Activated B cell treated with CpG ODN at 0.5 μM for 24 hours (primary cell): ENCODE data around the gene SOX18. TPM values are rescaled to one million over a fixed set of nuclear protein-coding genes. Genes with fewer than 3 reads are reported as not detected.

Experiments
- ATAC-seq: fragments of 200-7000 bp; cut with Tn5 transposase; one replicate; pipeline ENCODE4 v1.10.0; 2021; ENCODE audit warnings: low read depth, mild to moderate bottlenecking, moderate library complexity
- CTCF ChIA-PET: fragments of 350-600 bp; sonication (Branson Sonifier 250); formaldehyde crosslinking; loops from one replicate; lab custom pipeline; 2021; ENCODE audit warnings: antibody characterized with exemption; lab: Charles Lee
- POLR2A ChIA-PET: fragments of 350-600 bp; sonication (Branson Sonifier 250); formaldehyde crosslinking; loops from one replicate; lab custom pipeline; 2021; ENCODE audit warnings: antibody characterized with exemption; lab: Charles Lee
- DNase-seq: peaks from one replicate; pipeline ENCODE4 v3.0.0; 2022
- H3K27ac Mint-ChIP-seq: one replicate; pipeline ENCODE4 v1.8.0; 2020; ENCODE audit warnings: mixed read lengths
- H3K27me3 Mint-ChIP-seq: one replicate; pipeline ENCODE4 v1.8.0; 2021; ENCODE audit warnings: mixed read lengths
- H3K36me3 Mint-ChIP-seq: one replicate; pipeline ENCODE4 v1.8.0; 2021; ENCODE audit warnings: low read depth, mixed read lengths
- H3K4me1 Mint-ChIP-seq: one replicate; pipeline ENCODE4 v1.8.0; 2021; ENCODE audit warnings: mixed read lengths
- H3K4me3 Mint-ChIP-seq: one replicate; pipeline ENCODE4 v1.8.0; 2020; ENCODE audit warnings: mild to moderate bottlenecking, mixed read lengths
- H3K9me3 Mint-ChIP-seq: one replicate; pipeline ENCODE4 v1.8.0; 2020; ENCODE audit warnings: mixed read lengths
- intact Hi-C: fragments of 100-400 bp; cut with micrococcal nuclease; formaldehyde crosslinking; loops from one replicate; pipeline ENCODE4 v1.15.1; 2024
- total RNA-seq: library from RNA; stranded (reverse); gene quantifications from 2 replicates; pipeline ENCODE4 v1.2.3, GENCODE V29; 2022
- TF ChIP-seq, protein P1 (sequence below): fragments of 200-600 bp; IDR thresholded peaks from one replicate; pipeline ENCODE4 v1.8.0; 2022; ENCODE audit warnings: antibody characterized with exemption, mild to moderate bottlenecking

Gene SOX18
- total RNA-seq, 1 donor from 2014 or later = not detected

- POLR2A ChIA-PET = interaction anchor here (1.0 kb wide), 1 partner anchor 11 kb away, joined by 10 read pairs; no protein-coding TSS in a partner anchor
- H3K9me3 Mint-ChIP-seq = no peaks in the 10 kb centered on the region
- CTCF ChIA-PET = interaction anchor here (1.0 kb wide), 1 partner anchor 12 kb away, joined by 6 read pairs; the partner anchor contains the start of gene TCEA2
- peaks cover 6% of the 10 kb centered on the region for H3K4me1 Mint-ChIP-seq
- intact Hi-C loops = no loop called here
- no peaks in the 10 kb centered on the region for H3K36me3 Mint-ChIP-seq
- peaks cover 44% of the 10 kb centered on the region for H3K27me3 Mint-ChIP-seq
- DNase-seq (no peak), ATAC-seq (no peak)
- H3K4me3 Mint-ChIP-seq = no peak overlapping the region
- TF ChIP-seq, protein P1, sequence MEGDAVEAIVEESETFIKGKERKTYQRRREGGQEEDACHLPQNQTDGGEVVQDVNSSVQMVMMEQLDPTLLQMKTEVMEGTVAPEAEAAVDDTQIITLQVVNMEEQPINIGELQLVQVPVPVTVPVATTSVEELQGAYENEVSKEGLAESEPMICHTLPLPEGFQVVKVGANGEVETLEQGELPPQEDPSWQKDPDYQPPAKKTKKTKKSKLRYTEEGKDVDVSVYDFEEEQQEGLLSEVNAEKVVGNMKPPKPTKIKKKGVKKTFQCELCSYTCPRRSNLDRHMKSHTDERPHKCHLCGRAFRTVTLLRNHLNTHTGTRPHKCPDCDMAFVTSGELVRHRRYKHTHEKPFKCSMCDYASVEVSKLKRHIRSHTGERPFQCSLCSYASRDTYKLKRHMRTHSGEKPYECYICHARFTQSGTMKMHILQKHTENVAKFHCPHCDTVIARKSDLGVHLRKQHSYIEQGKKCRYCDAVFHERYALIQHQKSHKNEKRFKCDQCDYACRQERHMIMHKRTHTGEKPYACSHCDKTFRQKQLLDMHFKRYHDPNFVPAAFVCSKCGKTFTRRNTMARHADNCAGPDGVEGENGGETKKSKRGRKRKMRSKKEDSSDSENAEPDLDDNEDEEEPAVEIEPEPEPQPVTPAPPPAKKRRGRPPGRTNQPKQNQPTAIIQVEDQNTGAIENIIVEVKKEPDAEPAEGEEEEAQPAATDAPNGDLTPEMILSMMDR = no peak
- H3K27ac Mint-ChIP-seq = no peak overlapping the region
These were observed 1.0 kb upstream of the SOX18 start for GRCh38 chr20:64050261-64051032.

DNA sequence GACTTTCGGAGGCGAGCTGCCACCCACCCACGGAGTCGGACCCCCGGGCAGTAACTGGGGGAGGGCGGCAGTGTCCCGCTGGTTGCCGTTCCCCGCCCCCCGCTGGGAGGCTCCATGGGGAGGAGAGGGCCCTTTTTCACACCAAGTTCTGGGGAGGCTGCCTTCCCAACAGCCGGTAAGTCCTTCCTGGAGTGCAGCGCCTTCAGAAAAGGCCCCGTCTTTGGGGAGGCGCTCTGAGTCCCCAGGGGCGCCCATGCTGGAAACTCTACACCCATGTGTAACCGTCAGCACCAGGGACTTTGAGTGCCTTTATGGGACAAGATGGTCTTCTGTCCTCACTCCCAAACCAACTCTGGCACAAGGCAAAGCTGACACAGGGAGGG, 430 bp upstream of the SOX18 start:
- ChIA-PET POLR2A (interaction anchor here (1.0 kb wide), 1 partner anchor 11 kb away, joined by 10 read pairs; no protein-coding TSS in a partner anchor), CTCF (interaction anchor here (1.0 kb wide), 1 partner anchor 13 kb away, joined by 6 read pairs; the partner anchor contains the start of gene TCEA2)
- no peaks in the 10 kb centered on the region for H3K9me3 Mint-ChIP-seq
- no peak for DNase-seq
- no peak for ATAC-seq
- no peak overlapping the region for H3K27ac Mint-ChIP-seq
- H3K36me3 Mint-ChIP-seq = no peaks in the 10 kb centered on the region
- TF ChIP-seq, protein P1 = no peak
- peaks cover 41% of the 10 kb centered on the region for H3K27me3 Mint-ChIP-seq
- H3K4me3 Mint-ChIP-seq = peak overlapping the region; percentile 35
- peaks cover 6% of the 10 kb centered on the region for H3K4me1 Mint-ChIP-seq
- intact Hi-C loops = no loop called here

GRCh38 chr20:64048402-64049044, 916 bp downstream of the SOX18 start:
- TF ChIP-seq, protein P1 = no peak
- H3K4me3 Mint-ChIP-seq = no peak overlapping the region
- DNase-seq = no peak
- H3K4me1 Mint-ChIP-seq = peaks cover 6% of the 10 kb centered on the region
- H3K9me3 Mint-ChIP-seq = no peaks in the 10 kb centered on the region
- intact Hi-C loops = no loop called here
- ATAC-seq = no peak
- ChIA-PET CTCF (no interaction called here), POLR2A (no interaction called here)
- peaks cover 35% of the 10 kb centered on the region for H3K27me3 Mint-ChIP-seq
- H3K27ac Mint-ChIP-seq = no peak overlapping the region
- H3K36me3 Mint-ChIP-seq = no peaks in the 10 kb centered on the region

DNA sequence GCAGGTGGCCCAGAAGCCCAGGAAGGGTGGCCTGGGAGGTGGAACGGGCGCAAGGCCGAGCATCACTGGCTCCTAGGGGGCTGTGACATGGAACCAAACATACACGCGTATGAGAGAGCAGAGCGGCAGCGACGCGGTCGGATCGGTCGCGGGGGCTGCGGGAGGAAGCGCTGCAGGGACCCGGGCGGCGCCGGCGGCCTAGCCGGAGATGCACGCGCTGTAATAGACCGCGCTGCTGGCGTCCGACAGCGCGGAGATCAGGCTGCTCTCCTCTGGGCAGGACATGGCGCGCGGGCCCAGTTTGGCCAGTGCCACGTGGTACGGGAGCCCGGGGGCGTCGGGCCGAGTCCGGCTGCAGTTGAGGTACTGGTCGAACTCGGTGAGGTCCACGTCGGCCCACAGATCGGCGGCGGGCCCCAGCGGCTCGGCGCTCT, 1.5 kb downstream of the SOX18 start:
- TF ChIP-seq, protein P1 = no peak
- no peaks in the 10 kb centered on the region for H3K9me3 Mint-ChIP-seq
- ChIA-PET CTCF (no interaction called here), POLR2A (no interaction called here)
- H3K27me3 Mint-ChIP-seq = peaks cover 30% of the 10 kb centered on the region
- H3K4me3 Mint-ChIP-seq = no peak overlapping the region
- H3K27ac Mint-ChIP-seq = no peak overlapping the region
- intact Hi-C loops = no loop called here
- ATAC-seq (no peak), DNase-seq (no peak)
- H3K4me1 Mint-ChIP-seq = peaks cover 6% of the 10 kb centered on the region
- H3K36me3 Mint-ChIP-seq = no peaks in the 10 kb centered on the region

- POLR2A ChIA-PET = no interaction called here
- Mint-ChIP-seq H3K9me3 (no peaks in the 10 kb centered on the region), H3K4me3 (no peak overlapping the region), H3K27ac (no peak overlapping the region), H3K27me3 (peaks cover 26% of the 10 kb centered on the region), H3K36me3 (no peaks in the 10 kb centered on the region), H3K4me1 (peaks cover 8% of the 10 kb centered on the region)
- intact Hi-C loops = no loop called here
- no peak for DNase-seq
- CTCF ChIA-PET = no interaction called here
- TF ChIP-seq, protein P1 = no peak
- ATAC-seq = no peak
These were observed 2.4 kb downstream of the SOX18 start for GRCh38 chr20:64047046-64047389.
